ENCODE measurements around the gene GPR156.

The GPR156 gene

DNA sequence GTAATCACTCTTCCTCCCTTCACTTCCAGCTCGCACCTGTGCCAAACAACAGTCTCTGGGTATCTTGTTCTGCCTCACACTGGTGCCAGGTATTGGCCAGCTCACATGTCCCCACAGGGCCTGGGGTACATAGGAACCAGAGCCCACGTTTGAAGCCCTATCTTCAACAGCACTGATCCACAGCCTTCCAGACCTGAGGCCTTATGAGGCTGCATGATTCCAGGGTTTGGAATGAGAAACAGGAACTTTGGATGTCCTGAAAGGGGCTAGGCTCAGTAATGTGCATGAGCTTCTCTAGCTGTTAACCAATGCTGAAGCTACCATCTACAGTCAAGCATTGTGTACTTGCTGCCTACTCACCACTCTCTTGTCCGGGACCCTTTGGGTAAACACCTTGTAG lies 92.4 kb downstream of the GPR156 start:
- no peak for DNase-seq

GRCh38 chr3:120192159-120192558 lies 92.9 kb downstream of the GPR156 start:
- no peak for DNase-seq

- no peak for DNase-seq
Observed at GRCh38 chr3:120182613-120183511, 102.2 kb downstream of the GPR156 start.

GRCh38 chr3:120181632-120182031 lies 103.4 kb downstream of the GPR156 start:
- DNase-seq, result no peak

GRCh38 chr3:120180731-120181412 lies 104.2 kb downstream of the GPR156 start:
- DNase-seq, result no peak

GRCh38 chr3:120177707-120178306 lies 107.2 kb downstream of the GPR156 start:
- no peak for DNase-seq

GRCh38 chr3:120177151-120177550 lies 107.9 kb downstream of the GPR156 start:
- no peak for DNase-seq

GRCh38 chr3:120174811-120175539 lies 110.0 kb downstream of the GPR156 start:
- no peak for DNase-seq

- no peak for DNase-seq
Observed at GRCh38 chr3:120173056-120173675, 111.9 kb downstream of the GPR156 start.

DNA sequence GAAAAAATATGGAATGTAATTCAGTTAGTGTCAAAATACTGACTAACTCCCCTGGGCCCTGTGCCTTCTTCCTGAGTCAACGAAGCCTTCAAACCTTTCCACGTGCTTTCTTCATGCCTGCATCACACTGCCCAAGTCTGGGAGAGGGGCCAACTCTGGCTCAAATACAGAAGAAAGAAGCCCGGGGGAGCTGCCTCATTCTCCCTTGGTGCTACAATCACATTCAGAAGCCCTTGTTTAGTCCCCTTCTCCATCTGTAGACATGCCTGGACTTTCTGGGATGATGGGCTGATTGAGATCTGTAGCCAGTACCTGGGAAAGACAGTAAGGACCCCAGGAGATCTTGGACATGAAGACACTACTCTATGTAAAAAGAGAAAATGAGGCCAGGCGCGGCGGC lies 113.0 kb downstream of the GPR156 start:
- peak; percentile 32 for DNase-seq

- peak; percentile 23 for DNase-seq
Observed at GRCh38 chr3:120171134-120171873, 113.7 kb downstream of the GPR156 start.

GRCh38 chr3:120170223-120170622 lies 114.8 kb downstream of the GPR156 start:
- DNase-seq, result no peak

- DNase-seq, result no peak
Observed at GRCh38 chr3:120169407-120169806, 115.6 kb downstream of the GPR156 start.

- DNase-seq, result no peak
Observed at GRCh38 chr3:120168611-120169010, 116.4 kb downstream of the GPR156 start.

DNA sequence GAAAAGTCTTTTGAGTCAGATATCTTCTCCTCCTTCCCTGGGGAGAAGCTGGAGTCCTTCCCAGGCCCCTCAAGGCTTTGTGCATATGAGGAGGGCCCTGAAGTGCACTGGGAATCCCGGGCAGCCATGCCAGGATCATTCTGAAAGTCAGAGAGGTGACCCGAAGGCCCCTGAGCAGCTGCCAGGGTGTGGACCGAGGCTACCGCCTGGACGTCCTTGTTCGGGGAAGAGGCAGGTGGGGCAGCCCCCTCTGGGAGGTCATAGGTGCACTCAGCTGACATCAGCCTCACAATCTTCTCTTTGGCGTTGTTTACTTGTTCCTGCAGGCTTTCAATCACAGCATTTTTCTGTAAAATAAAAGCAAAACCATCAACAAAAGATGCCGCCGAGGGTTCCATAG lies 117.0 kb downstream of the GPR156 start:
- no peak for DNase-seq

GRCh38 chr3:120167488-120167887 lies 117.5 kb downstream of the GPR156 start:
- DNase-seq, result no peak

DNA sequence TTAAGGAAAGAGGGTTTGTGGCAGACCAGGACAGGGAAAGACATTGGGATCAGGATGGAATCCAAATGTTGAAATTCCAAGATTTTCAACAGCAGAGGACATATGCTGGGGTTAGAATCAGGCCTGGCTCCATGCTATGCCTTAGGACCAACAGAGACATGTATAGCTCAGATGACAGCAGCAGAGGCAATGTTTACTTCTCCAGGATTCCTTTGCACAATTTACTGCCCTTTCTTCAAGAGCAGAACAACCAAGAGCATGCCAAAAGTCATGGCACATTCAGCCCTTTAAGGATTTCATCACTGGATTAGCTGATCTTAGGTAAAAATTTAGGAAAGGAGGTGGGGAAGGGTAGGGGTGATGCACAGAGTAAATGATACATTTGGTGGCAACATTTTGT lies 121.2 kb downstream of the GPR156 start:
- no peak for DNase-seq

- no peak for DNase-seq
Observed at GRCh38 chr3:120163026-120163425, 122.0 kb downstream of the GPR156 start.

DNA sequence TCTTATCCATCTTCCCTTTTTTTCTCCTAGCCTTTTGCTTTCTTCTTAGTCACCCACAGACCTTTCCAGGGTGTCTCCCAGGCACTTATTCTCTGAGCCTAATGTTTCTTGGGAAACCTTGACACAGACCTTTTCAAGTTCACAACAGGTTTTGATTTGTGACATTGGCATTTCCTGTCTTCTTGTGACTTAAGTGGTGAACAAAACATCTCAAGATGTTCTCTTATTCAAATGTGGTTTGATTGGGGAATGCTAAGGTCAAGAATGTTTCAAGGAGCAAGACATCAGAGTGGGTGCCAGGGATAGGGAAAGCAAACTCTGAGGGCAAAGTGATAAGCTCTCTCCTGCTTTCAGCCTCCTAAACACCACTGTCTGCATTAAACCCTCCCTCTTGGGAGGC lies 122.6 kb downstream of the GPR156 start:
- no peak for DNase-seq

DNA sequence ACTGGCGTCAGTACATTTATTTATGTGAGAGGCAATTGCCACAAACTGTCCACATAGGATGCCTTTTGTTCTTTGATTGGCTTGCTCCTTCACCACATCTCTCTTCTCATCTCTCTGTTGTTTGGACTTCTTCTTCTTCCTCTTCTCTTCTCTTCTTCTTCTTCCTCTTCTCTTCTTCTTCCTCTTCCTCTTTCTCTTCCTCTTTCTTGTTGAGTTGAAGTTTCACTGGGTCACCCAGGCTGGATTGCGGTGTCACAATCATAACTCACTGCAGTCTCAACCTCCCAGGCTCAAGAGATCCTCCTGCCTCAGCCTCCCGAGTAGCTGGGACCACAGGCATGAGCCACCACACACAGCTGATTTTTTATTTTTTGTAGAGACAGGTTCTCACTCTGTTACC lies 123.1 kb downstream of the GPR156 start:
- DNase-seq, result no peak

GRCh38 chr3:120160050-120160449 lies 125.0 kb downstream of the GPR156 start:
- DNase-seq, result no peak

- no peak for DNase-seq
Observed at GRCh38 chr3:120157681-120158080, 127.3 kb downstream of the GPR156 start.
